H1 (cell line): ENCODE results near the gene STIM2. TPM values are rescaled to one million over a fixed set of nuclear protein-coding genes. Genes with fewer than 3 reads are reported as not detected.

ENCODE experiments used
- CTCF ChIA-PET: fragments of 300-600 bp; sonication (Branson Sonifier 250); formaldehyde crosslinking; loops from one replicate; lab custom pipeline; 2021; ENCODE audit not compliant: partially characterized antibody; lab: Charles Lee
- POLR2A ChIA-PET: fragments of 300-600 bp; sonication (Branson Sonifier 250); formaldehyde crosslinking; loops from one replicate; lab custom pipeline; 2021; ENCODE audit warnings: inconsistent platforms; ENCODE audit not compliant: partially characterized antibody; lab: Charles Lee
- DNase-seq, 2 experiments: peaks; one replicate each; pipeline versions ENCODE4 v3.0.0 to v3.0.0-alpha.2; 2010 to 2022; ENCODE audit warnings: low spot score in 2 of 2, low read depth in 1 of 2, mixed read lengths in 1 of 2
- FAIRE-seq: peaks from 2 replicates; lab custom pipeline; 2011; peaks lifted over from hg19 to GRCh38; lab: Jason Lieb, UNC
- H2AFZ ChIP-seq: 2 replicates; pipeline ENCODE4 v1.8.1; 2012; ENCODE audit warnings: low read length, inconsistent platforms
- H2AK5ac ChIP-seq: 2 replicates; pipeline ENCODE4 v1.6.1; 2013; ENCODE audit warnings: low read depth, low read length
- H2BK120ac ChIP-seq: replicated peaks from 2 replicates; pipeline ENCODE3; 2013; ENCODE audit warnings: low read depth, low read length, inconsistent platforms
- H2BK12ac ChIP-seq: 2 replicates; pipeline ENCODE4 v1.6.1; 2013; ENCODE audit warnings: low read depth, low read length
- H2BK15ac ChIP-seq: 2 replicates; pipeline ENCODE4 v1.6.1; 2013; ENCODE audit warnings: low read length
- H2BK20ac ChIP-seq: 2 replicates; pipeline ENCODE4 v1.6.1; 2013; ENCODE audit warnings: low read length
- H2BK5ac ChIP-seq: 2 replicates; pipeline ENCODE4 v1.6.1; 2013; ENCODE audit warnings: low read depth, low read length
- H3K14ac ChIP-seq: 2 replicates; pipeline ENCODE4 v1.6.1; 2013; ENCODE audit warnings: inconsistent platforms; ENCODE audit not compliant: insufficient read length
- H3K18ac ChIP-seq: 2 replicates; pipeline ENCODE4 v1.6.1; 2013; ENCODE audit warnings: low read length; ENCODE audit errors: extremely low read depth
- H3K23ac ChIP-seq: 2 replicates; pipeline ENCODE4 v1.6.1; 2013; ENCODE audit warnings: inconsistent platforms; ENCODE audit not compliant: insufficient read length
- H3K23me2 ChIP-seq: 2 replicates; pipeline ENCODE4 v1.6.1; 2013; ENCODE audit warnings: low read depth, low read length
- H3K27ac ChIP-seq: 2 replicates; pipeline ENCODE4 v1.6.1; 2011; ENCODE audit warnings: low read depth, low read length, inconsistent platforms
- H3K27me3 ChIP-seq, 4 experiments: replicated peaks in 1 of 4; 1 replicate in 1 of 4; 2 replicates in 3 of 4; pipeline versions ENCODE4 v1.6.1 to v1.8.1; 2011 to 2013; ENCODE audit warnings: low read length in 3 of 4, mild to moderate bottlenecking in 3 of 4, inconsistent platforms in 2 of 4, mixed read lengths in 2 of 4, moderate library complexity in 1 of 4; ENCODE audit not compliant: control insufficient read depth in 3 of 4, insufficient read depth in 3 of 4; ENCODE audit errors: extremely low read depth in 1 of 4
- H3K36me3 ChIP-seq, 4 experiments: 2 replicates each; pipeline versions ENCODE4 v1.6.1 to v1.8.1; 2011 to 2013; ENCODE audit warnings: mild to moderate bottlenecking in 4 of 4, low read length in 3 of 4, moderate library complexity in 2 of 4, control low read depth in 1 of 4, inconsistent platforms in 1 of 4; ENCODE audit not compliant: insufficient read depth in 4 of 4, control insufficient read depth in 2 of 4
- H3K4ac ChIP-seq: replicated peaks from 2 replicates; pipeline ENCODE3; 2013; ENCODE audit warnings: low read length, low read depth, mixed read lengths, inconsistent platforms; ENCODE audit not compliant: insufficient read length
- H3K4me1 ChIP-seq, 4 experiments: replicated peaks in 1 of 4; 1 replicate in 1 of 4; 2 replicates in 3 of 4; pipeline versions ENCODE4 v1.6.1 to v1.8.1; 2011 to 2013; ENCODE audit warnings: low read length in 3 of 4, inconsistent platforms in 2 of 4, mixed read lengths in 1 of 4; ENCODE audit not compliant: insufficient read depth in 4 of 4, control insufficient read depth in 3 of 4
- H3K4me2 ChIP-seq, 2 experiments: 2 replicates each; pipeline versions ENCODE4 v1.6.1 to v1.8.1; 2011 to 2013; ENCODE audit warnings: low read depth in 2 of 2, low read length in 2 of 2, control low read depth in 1 of 2, inconsistent platforms in 1 of 2, mild to moderate bottlenecking in 1 of 2; ENCODE audit not compliant: insufficient read depth in 1 of 2
- H3K4me3 ChIP-seq, 4 experiments: fragments of 200-600, 300-600 bp in 1 of 4; sonication (generic), shearing (Covaris generic), sonication (Bioruptor Twin) in 1 of 4; 2 replicates each; pipeline versions ENCODE4 v1.5.1 to v1.8.1; 2011 to 2016; ENCODE audit warnings: low read length in 4 of 4, low read depth in 3 of 4, control low read depth in 2 of 4, inconsistent platforms in 2 of 4, mild to moderate bottlenecking in 2 of 4, mixed read lengths in 1 of 4, moderate library complexity in 1 of 4; ENCODE audit not compliant: insufficient read depth in 2 of 4; ENCODE audit errors: extremely low read depth in 1 of 4
- H3K56ac ChIP-seq: replicated peaks from 2 replicates; pipeline ENCODE3; 2013; ENCODE audit warnings: low read depth, mild to moderate bottlenecking, mixed read lengths, low read length, inconsistent platforms; ENCODE audit not compliant: insufficient read length
- H3K79me1 ChIP-seq: 2 replicates; pipeline ENCODE4 v1.6.1; 2013; ENCODE audit warnings: low read depth, low read length, control low read depth
- H3K79me2 ChIP-seq, 2 experiments: 2 replicates each; pipeline versions ENCODE4 v1.6.1 to v1.8.1; 2012 to 2013; ENCODE audit warnings: low read length in 2 of 2, mild to moderate bottlenecking in 2 of 2, inconsistent platforms in 1 of 2; ENCODE audit not compliant: insufficient read depth in 2 of 2, control insufficient read depth in 1 of 2
- H3K9ac ChIP-seq, 4 experiments: replicated peaks in 1 of 4; 1 replicate in 1 of 4; 2 replicates in 3 of 4; pipeline versions ENCODE4 v1.6.1 to v1.8.1; 2011 to 2013; ENCODE audit warnings: low read depth in 3 of 4, low read length in 3 of 4, control low read depth in 2 of 4, mild to moderate bottlenecking in 2 of 4, moderate library complexity in 2 of 4, inconsistent platforms in 1 of 4; ENCODE audit errors: extremely low read depth in 1 of 4
- H3K9me3 ChIP-seq, 2 experiments: 2 replicates each; pipeline versions ENCODE4 v1.6.1 to v1.8.1; 2012 to 2013; ENCODE audit warnings: mild to moderate bottlenecking in 2 of 2, moderate library complexity in 2 of 2, control low read depth in 1 of 2, inconsistent platforms in 1 of 2, low read depth in 1 of 2, low read length in 1 of 2, mixed read lengths in 1 of 2; ENCODE audit not compliant: insufficient read depth in 2 of 2
- H4K20me1 ChIP-seq, 2 experiments: replicated peaks in 1 of 2; 2 replicates each; pipeline versions ENCODE3 to v1.8.1; 2011 to 2013; ENCODE audit warnings: inconsistent platforms in 2 of 2, low read length in 2 of 2, mild to moderate bottlenecking in 1 of 2; ENCODE audit not compliant: insufficient read depth in 2 of 2, control insufficient read depth in 1 of 2
- H4K5ac ChIP-seq: 2 replicates; pipeline ENCODE4 v1.6.1; 2013; ENCODE audit warnings: low read length, low read depth, mixed read lengths, inconsistent platforms; ENCODE audit not compliant: insufficient read length
- H4K8ac ChIP-seq: 2 replicates; pipeline ENCODE4 v1.8.0; 2013; ENCODE audit warnings: mild to moderate bottlenecking, moderate library complexity, low read length, inconsistent platforms; ENCODE audit not compliant: insufficient read depth; ENCODE audit errors: extremely low read depth
- H4K91ac ChIP-seq: replicated peaks from 2 replicates; pipeline ENCODE3; 2013; ENCODE audit warnings: low read length, mixed read lengths, inconsistent platforms; ENCODE audit not compliant: insufficient read length
- FOSL1 ChIP-seq: IDR thresholded peaks from 2 replicates; pipeline ENCODE4 v1.6.1; 2011; ENCODE audit warnings: mild to moderate bottlenecking, low read depth, low read length, moderate library complexity; ENCODE audit not compliant: insufficient read depth
- POLR2A ChIP-seq, 2 experiments: IDR thresholded peaks; 1 replicate in 1 of 2; 2 replicates in 1 of 2; pipeline ENCODE4 v1.6.1; 2011; ENCODE audit warnings: low read depth in 2 of 2, low read length in 2 of 2, mild to moderate bottlenecking in 2 of 2; ENCODE audit errors: control extremely low read depth in 1 of 2
- TBP ChIP-seq: IDR thresholded peaks from 2 replicates; pipeline ENCODE4 v1.6.1; 2011; ENCODE audit warnings: low read depth, low read length, improper control_type of control experiment
- WGBS, 2 experiments: shearing (Covaris generic) in 1 of 2; methylation state at CpG; one replicate each; pipeline versions ENCODE4 v1.1.6 to v1.1.7; 2013 to 2015; ENCODE audit warnings: low lambda C conversion rate in 2 of 2, mixed read lengths in 2 of 2, inconsistent platforms in 1 of 2, low coverage in 1 of 2, missing lambda C conversion rate in 1 of 2; ENCODE audit not compliant: insufficient replicate concordance in 2 of 2, insufficient coverage in 1 of 2, insufficient read length in 1 of 2; ENCODE audit errors: extremely low coverage in 1 of 2, missing lambda C conversion rate in 1 of 2; 5-methylcytosine and 5-hydroxymethylcytosine counted together
- polyA plus RNA-seq, 7 experiments: library from polyadenylated mRNA; depleted of rRNA in 3 of 7; stranded (reverse) in 5 of 7; unstranded in 2 of 7; fragments of >200 nt in 5 of 7; fragments of 200-250 nt in 2 of 7; gene quantifications; 1 replicate in 5 of 7; 2 replicates in 1 of 7; 4 replicates in 1 of 7; pipeline versions ENCODE4 v1.2.1 to v1.2.3, GENCODE V29; 2011 to 2013; ENCODE audit warnings: missing spikeins in 2 of 7, mixed read lengths in 2 of 7
- total RNA-seq: library from RNA; stranded (reverse); fragmentation: NEBNext Ultra II Directional; extraction: Animal tissue kit (Norgen Biotek cat#: 25700); gene quantifications from 2 replicates; pipeline ENCODE4 v1.2.1, GENCODE V29; 2021

STIM2 gene
- total and polyA plus RNA-seq, 2 of the 8 experiments (the other 6 are each of a cell fraction or from before 2014, with no cell fraction given): 22.9 to 23.0 TPM

DNA sequence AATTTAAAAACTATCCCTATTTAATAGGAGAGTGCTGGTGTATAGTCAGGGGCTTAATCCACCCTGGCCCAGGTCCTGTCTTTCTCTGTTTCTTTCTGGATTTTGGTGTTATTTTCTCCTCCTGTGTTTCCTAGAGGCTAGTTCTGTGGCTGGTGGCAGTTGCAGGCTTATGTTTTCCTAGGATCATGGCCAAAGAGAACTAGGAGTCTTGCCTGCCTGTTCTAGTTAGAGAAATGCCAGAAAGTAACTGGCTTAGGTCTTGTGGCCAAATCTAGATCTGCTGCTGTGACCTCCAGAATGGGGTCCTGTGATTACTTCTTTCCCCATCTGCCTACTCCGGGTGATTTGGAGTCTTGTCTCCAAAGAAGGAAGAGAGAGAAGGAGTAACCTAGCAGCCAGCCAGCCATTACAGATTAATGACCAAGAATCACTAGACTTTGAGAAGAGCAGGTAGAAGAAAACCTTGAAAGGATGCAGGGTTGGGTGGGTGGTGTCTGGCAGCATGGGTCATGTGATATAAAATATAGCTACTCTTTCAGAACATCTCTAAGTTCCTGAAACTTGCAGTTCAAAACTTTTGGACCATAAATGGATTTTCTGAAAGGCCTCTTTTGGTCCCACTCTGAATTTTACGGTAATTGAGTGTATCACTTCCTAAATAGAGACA lies 117.9 kb downstream of the STIM2 start:
- FAIRE-seq (no peak), DNase-seq (no peak)
- ChIA-PET POLR2A (no interaction called here), CTCF (no interaction called here)
- no peak overlapping the region for H2BK15ac ChIP-seq
- H3K56ac ChIP-seq: no peak overlapping the region
- no peak overlapping the region for H3K23ac ChIP-seq
- no peak overlapping the region for H2BK120ac ChIP-seq
- H3K79me1 ChIP-seq: no peaks in the 10 kb centered on the region
- H2AK5ac ChIP-seq: no peak overlapping the region
- H4K91ac ChIP-seq: no peak overlapping the region
- no peak overlapping the region for H2BK20ac ChIP-seq
- 84% methylated on average over 2 of the region's 2 CpGs; no CpG with 5 or more reads in 1 of the 2 experiments for WGBS, 2 experiments
- H3K4me1 ChIP-seq: peaks cover 0 to 4% (median 0%) of the 10 kb centered on the region in 4 experiments; a peak in 1 of 7 replicates
- H3K4ac ChIP-seq: no peak overlapping the region
- no peak overlapping the region for H3K9ac ChIP-seq
- H3K4me3 ChIP-seq: no peak overlapping the region
- H2BK12ac ChIP-seq: no peak overlapping the region
- no peak overlapping the region for H3K4me2 ChIP-seq
- no peaks in the 10 kb centered on the region for H3K79me2 ChIP-seq
- H4K5ac ChIP-seq: no peak overlapping the region
- H3K18ac ChIP-seq: no peak overlapping the region
- H4K20me1 ChIP-seq: no peaks in the 10 kb centered on the region
- no peak overlapping the region for H2BK5ac ChIP-seq
- 0 out of 2 replicates have a peak, but pooled peaks cover 1% of the 10 kb centered on the region for H3K23me2 ChIP-seq
- no peaks in the 10 kb centered on the region for H3K36me3 ChIP-seq
- TF ChIP-seq TBP: no peak
- no peak for TF ChIP-seq POLR2A (IDR thresholded peaks at IDR 0.05; ENCODE audit: control extremely low read depth in 1 of 2, low read depth in 2 of 2, low read length in 2 of 2)
- no peak for TF ChIP-seq FOSL1
- no peaks in the 10 kb centered on the region for H3K27me3 ChIP-seq
- no peak overlapping the region for H3K14ac ChIP-seq
- H4K8ac ChIP-seq: no peak overlapping the region
- no peak overlapping the region for H3K27ac ChIP-seq
- no peak overlapping the region for H2AFZ ChIP-seq
- H3K9me3 ChIP-seq: no peaks in the 10 kb centered on the region
